CD4-positive, alpha-beta T cell treated with Interleukin-4 for 4 hours (primary cell): ENCODE data around the gene CAMK2D.

ENCODE experiments used
- DNase-seq: peaks from one replicate; pipeline ENCODE4 v3.0.0-alpha.2; 2020

CAMK2D gene

DNA sequence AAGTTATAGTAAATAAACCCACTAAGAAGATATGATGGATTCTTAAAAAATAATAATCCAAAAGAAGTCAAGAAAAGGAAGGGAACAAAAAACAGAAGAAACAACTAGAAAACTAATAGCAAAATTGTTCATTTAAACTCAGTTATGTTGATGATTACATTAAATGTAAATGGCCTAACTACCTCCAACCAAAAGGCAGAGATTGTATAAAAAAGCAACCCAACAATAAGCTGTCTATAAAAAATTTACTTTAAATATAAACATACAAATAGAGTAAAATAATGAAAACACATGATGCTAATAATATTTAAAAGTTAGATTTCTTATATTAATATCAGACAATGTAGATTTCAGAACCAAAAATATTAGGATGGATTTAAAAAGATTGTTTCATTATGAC lies 340.6 kb downstream of the CAMK2D start:
- DNase-seq: no peak

DNA sequence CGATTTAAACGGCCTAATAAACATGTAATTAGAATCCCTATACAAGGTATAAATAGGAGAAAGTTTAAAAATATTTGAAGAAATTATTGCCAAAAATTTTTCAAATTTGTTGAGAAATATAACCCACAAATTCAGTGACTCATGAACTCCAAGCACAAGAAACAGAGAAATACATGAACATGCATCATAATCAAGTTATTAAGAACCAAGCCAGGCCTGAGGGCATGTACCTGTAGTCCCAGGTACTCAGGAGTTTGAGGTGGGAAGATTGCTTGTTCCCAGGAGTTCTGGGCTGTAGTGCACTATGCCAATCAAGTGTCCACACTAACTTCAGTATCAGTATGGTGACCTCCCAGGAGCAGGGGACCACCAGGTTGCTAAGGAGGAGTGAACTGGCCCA lies 341.9 kb downstream of the CAMK2D start:
- DNase-seq: no peak

DNA sequence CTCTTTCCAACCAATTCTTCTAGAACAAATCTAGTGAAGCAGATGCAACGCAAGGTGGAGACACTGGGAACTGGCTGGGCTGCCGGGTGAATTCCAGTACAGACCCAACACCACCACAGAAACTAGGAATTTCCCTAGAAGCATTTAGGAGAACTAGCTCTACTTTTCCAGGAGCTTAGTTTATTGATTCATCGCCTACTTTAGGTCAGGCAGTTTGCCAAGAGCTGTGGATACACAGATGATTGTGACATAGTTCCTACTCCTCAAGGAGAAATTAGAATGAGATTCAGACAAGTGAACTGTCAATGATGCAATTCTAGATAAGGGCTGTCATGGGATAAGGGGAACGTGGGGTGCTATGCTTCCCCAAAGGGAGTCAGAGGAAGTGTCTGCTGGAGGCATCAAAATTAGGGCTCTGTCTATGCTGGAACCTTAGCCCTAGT lies 350.0 kb downstream of the CAMK2D start:
- DNase-seq: no peak

DNA sequence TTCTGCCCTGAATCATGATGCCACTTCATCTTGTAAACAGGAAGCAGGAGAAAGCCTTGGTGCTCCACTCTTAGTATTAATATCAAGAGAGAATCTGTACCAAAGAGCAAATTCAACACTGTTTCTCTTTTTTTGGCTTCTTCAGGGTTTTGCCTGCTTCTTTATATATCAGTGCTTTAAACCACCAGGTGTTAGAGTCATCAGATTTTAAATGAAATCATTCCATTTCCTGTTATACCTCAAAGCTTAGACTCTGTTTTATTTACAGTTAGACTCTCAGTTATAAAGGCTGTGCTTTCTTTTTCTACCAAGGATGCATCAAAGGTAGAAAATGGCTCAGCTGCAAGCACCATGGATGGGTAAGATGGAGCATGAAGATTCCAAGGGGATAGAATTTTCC lies 350.9 kb downstream of the CAMK2D start:
- no peak for DNase-seq

GRCh38 chr4:113409181-113409580 lies 352.4 kb downstream of the CAMK2D start:
- no peak for DNase-seq

GRCh38 chr4:113407409-113407808 lies 354.1 kb downstream of the CAMK2D start:
- no peak for DNase-seq

DNA sequence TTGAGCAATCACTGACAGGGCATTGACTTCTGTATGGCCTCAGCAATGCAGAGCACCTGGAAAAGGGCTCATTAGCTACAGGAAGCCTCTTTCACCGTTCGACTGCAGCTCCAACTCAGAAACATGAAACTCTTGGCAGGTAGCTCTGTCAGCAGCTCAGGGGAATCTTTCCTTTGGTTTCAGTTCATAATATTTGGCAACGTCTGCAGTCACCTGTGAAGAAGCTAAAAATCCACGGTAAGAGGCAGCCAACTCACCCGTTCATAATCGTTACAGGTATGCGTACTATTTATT lies 354.9 kb downstream of the CAMK2D start:
- DNase-seq: no peak

DNA sequence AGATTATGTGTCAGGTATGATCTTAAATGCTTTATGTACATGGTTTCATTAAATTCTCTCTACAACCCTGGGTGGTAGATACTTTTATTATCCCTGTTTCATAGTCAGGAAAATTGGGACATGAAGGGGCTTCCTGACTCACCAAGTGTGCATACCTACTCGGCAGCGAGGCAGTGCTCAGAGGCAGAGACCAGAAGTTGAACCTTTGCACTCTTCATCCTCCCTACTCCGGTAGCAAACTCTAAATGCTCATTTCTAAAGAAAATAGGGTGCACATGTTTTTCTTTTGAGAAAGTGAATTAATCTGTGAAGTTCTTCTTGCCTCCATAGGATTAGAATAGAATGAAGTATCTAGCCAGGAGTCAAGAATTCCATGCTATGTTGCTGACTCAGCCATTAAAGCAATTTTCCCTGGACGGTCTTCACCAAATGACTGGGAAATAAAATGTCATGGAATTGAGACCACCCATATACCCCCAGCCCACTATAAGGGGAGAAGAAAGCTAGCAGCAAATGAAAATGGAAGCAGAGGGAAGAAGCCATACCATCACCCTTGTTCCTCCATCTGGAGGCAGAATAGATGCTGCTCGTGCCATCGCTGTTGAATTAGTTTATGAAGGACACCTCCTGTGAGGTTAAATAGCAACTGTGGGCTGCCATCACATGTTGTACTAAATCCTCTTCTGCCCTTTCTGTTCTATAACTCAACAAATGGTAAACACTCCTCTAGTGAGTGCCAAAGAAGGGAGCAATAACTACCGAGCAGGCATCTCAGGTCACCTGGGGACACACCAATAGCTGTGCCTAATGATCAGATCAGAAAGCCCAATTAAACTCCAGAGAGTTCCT lies 355.4 kb downstream of the CAMK2D start:
- no peak for DNase-seq

DNA sequence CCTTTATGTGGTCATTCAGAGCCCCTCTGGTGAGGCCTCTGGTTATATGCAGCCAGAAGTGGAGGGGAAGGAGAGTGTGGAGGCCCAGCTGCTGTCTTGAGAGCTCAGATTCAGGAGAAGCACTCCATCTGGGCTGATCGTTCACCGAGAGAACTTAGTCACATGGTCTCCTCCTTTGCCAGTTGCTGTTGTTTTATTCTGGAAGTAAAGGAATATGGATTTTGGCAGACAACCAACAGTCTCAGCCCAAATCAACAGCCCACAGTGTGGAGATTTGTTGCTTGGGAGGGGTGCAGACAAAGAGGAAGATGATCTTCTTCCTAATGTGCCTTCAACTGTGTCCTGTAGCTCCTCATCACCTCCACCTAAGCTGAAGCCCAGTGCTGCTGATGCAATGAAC lies 356.7 kb downstream of the CAMK2D start:
- no peak for DNase-seq

- DNase-seq: no peak
Observed at GRCh38 chr4:113404167-113404571, 357.4 kb downstream of the CAMK2D start.
